SKM-1 treated with dmso at 0.1 percent for 144 hours (cell line): Measurements from ENCODE around the gene ZNF534.
"Not testable (repeated sequence)": the region's sequence is repeated elsewhere in the genome, so short reads cannot be mapped to it uniquely, and the experiment has no call there.

Experiments
- DNase-seq: peaks from one replicate; lab custom pipeline; 2025; ENCODE audit not compliant: unreplicated experiment; lab: John Stamatoyannopoulos, UW

ZNF534 gene

GRCh38 chr19:52494518-52494917, 65.6 kb downstream of the ZNF534 start:
- no peak for DNase-seq

- no peak for DNase-seq
Measured at GRCh38 chr19:52498571-52498970, 69.6 kb downstream of the ZNF534 start.

DNA sequence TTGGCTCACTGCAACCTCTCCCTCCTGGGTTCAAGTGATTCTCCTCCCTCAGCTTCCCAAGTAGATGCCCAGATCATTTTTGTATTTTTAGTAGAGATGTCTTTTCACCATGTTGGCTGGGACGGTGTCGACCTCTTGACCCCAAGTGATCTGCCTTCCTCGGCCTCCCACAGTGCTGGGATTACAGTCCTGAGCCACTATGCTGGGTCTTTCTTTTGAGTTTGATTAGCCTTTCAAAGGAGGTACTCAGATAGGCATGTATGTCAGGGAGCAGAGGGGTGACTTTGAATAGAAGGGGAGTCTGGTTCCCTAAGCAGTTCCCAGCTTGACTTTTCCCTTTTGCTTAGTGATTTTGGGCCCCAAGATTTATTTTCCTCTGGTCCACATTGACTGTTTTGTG, 71.5 kb downstream of the ZNF534 start:
- DNase-seq = not testable (repeated sequence)

- not testable (repeated sequence) for DNase-seq
Measured at GRCh38 chr19:52500991-52501390, 72.0 kb downstream of the ZNF534 start.
